ENCODE measurements around the gene GNB1.

- TF ChIP-seq CTCF (IDR thresholded peaks at IDR 0.05) (no peak), POLR2A (IDR thresholded peaks at IDR 0.05) (no peak), EP300 (IDR thresholded peaks at IDR 0.05) (no peak)
Observed at GRCh38 chr1:1773874-1774273, 117.0 kb downstream of the GNB1 start.

Measured in tibial nerve (tissue), 4 donors.